ENCODE results near the gene ADA.

Gene ADA

DNA sequence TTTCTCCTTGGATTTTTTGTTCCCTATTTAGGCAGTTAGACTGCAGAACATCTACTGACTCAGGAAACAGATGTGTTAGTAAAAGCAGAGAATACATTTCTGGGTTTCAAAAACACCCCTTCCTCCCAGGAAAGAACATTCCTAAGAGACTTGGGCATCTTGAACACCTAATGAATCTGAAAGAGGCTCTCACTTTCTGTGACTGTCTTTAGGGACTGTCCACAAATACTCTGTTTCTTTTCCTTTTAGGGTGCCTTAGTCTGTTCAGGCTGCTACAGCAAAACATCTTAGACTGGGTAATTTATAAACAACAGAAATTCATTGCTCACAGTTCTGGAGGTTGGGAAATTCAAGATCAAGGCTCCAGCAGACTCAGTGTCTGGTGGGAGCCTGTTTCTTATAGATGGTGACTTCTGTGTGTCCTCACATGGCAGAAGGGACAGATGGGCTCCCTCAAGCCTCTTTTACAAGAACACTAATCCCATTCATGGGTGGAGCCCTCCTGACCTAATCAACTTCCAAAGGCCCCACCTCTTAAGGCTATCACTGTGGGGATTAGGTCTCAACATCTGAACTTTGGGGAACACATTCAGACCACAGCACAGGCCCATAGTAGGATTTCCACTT lies 44.3 kb upstream of the ADA start:
- Histone ChIP-seq H3K4me3 (IDR thresholded peaks at IDR 0.05; ENCODE audit: insufficient read depth, low read depth, low read length) (no peak overlapping the region), H3K4me2 (no peak overlapping the region; the same call in 1 of the 2 replicates), H3K79me2 (ENCODE audit: insufficient read depth, low read depth) (no peaks in the 10 kb centered on the region), H2AFZ (ENCODE audit: low read depth) (no peak overlapping the region), H3K27ac (no peak overlapping the region), H3K27me3 (ENCODE audit: insufficient read depth, low read depth) (peaks cover 93% of the 10 kb centered on the region), H3K36me3 (ENCODE audit: insufficient read depth) (no peaks in the 10 kb centered on the region), H4K20me1 (ENCODE audit: insufficient read depth) (no peaks in the 10 kb centered on the region), H3K9ac (no peak overlapping the region), H3K4me1 (ENCODE audit: low read depth, poor library complexity, severe bottlenecking) (peaks cover 10% of the 10 kb centered on the region)
- TF ChIP-seq, protein P1, sequence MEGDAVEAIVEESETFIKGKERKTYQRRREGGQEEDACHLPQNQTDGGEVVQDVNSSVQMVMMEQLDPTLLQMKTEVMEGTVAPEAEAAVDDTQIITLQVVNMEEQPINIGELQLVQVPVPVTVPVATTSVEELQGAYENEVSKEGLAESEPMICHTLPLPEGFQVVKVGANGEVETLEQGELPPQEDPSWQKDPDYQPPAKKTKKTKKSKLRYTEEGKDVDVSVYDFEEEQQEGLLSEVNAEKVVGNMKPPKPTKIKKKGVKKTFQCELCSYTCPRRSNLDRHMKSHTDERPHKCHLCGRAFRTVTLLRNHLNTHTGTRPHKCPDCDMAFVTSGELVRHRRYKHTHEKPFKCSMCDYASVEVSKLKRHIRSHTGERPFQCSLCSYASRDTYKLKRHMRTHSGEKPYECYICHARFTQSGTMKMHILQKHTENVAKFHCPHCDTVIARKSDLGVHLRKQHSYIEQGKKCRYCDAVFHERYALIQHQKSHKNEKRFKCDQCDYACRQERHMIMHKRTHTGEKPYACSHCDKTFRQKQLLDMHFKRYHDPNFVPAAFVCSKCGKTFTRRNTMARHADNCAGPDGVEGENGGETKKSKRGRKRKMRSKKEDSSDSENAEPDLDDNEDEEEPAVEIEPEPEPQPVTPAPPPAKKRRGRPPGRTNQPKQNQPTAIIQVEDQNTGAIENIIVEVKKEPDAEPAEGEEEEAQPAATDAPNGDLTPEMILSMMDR (conservative IDR thresholded peaks at IDR 0.05; ENCODE audit: low read depth, low read length): no peak

- H3K27ac ChIP-seq: no peak overlapping the region
- no peaks in the 10 kb centered on the region for H3K79me2 ChIP-seq (ENCODE audit: insufficient read depth, low read depth)
- H2AFZ ChIP-seq (ENCODE audit: low read depth): no peak overlapping the region
- no peaks in the 10 kb centered on the region for H3K36me3 ChIP-seq (ENCODE audit: insufficient read depth)
- peaks cover 91% of the 10 kb centered on the region for H3K27me3 ChIP-seq (ENCODE audit: insufficient read depth, low read depth)
- no peaks in the 10 kb centered on the region for H4K20me1 ChIP-seq (ENCODE audit: insufficient read depth)
- H3K9ac ChIP-seq: no peak overlapping the region
- H3K4me1 ChIP-seq (ENCODE audit: low read depth, poor library complexity, severe bottlenecking): peaks cover 10% of the 10 kb centered on the region
- H3K4me3 ChIP-seq (IDR thresholded peaks at IDR 0.05; ENCODE audit: insufficient read depth, low read depth, low read length): no peak overlapping the region
- TF ChIP-seq, protein P1 (conservative IDR thresholded peaks at IDR 0.05; ENCODE audit: low read depth, low read length): no peak
- H3K4me2 ChIP-seq: no peak overlapping the region; the same call in 1 of the 2 replicates
These were observed 43.8 kb upstream of the ADA start for GRCh38 chr20:44695295-44695673.

- Histone ChIP-seq H3K79me2 (ENCODE audit: insufficient read depth, low read depth) (no peaks in the 10 kb centered on the region), H3K27me3 (ENCODE audit: insufficient read depth, low read depth) (peaks cover 89% of the 10 kb centered on the region), H3K36me3 (ENCODE audit: insufficient read depth) (no peaks in the 10 kb centered on the region), H3K4me3 (IDR thresholded peaks at IDR 0.05; ENCODE audit: insufficient read depth, low read depth, low read length) (no peak overlapping the region), H4K20me1 (ENCODE audit: insufficient read depth) (no peaks in the 10 kb centered on the region), H2AFZ (ENCODE audit: low read depth) (no peak overlapping the region), H3K27ac (no peak overlapping the region), H3K9ac (no peak overlapping the region), H3K4me1 (ENCODE audit: low read depth, poor library complexity, severe bottlenecking) (peaks cover 10% of the 10 kb centered on the region), H3K4me2 (no peak overlapping the region)
- TF ChIP-seq, protein P1 (conservative IDR thresholded peaks at IDR 0.05; ENCODE audit: low read depth, low read length): no peak
These were observed 42.7 kb upstream of the ADA start for GRCh38 chr20:44694159-44694558.

DNA sequence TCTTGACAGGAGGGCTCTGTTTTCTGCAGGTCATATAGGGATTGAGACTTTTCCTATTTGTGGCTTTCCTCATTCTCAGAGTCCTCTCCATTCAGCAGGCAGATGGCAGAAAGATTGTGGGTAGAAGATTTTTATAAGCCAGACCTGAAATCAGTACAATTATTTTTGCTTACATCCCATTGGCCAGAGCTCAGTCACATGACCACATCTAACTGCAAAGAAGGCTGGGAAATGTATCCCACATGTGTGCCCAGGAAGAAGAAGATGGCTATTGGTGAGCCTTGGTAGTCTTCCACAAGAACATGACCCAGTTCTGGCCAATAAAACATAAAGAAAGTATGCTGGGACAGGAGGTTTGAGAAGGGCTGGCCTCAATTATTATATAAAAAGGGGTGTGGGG lies 42.1 kb upstream of the ADA start:
- Histone ChIP-seq H3K79me2 (ENCODE audit: insufficient read depth, low read depth) (no peaks in the 10 kb centered on the region), H3K36me3 (ENCODE audit: insufficient read depth) (no peaks in the 10 kb centered on the region), H3K27me3 (ENCODE audit: insufficient read depth, low read depth) (peaks cover 85% of the 10 kb centered on the region), H3K4me3 (IDR thresholded peaks at IDR 0.05; ENCODE audit: insufficient read depth, low read depth, low read length) (no peak overlapping the region), H2AFZ (ENCODE audit: low read depth) (no peak overlapping the region), H4K20me1 (ENCODE audit: insufficient read depth) (no peaks in the 10 kb centered on the region), H3K27ac (no peak overlapping the region), H3K4me1 (ENCODE audit: low read depth, poor library complexity, severe bottlenecking) (peaks cover 10% of the 10 kb centered on the region), H3K4me2 (no peak overlapping the region), H3K9ac (no peak overlapping the region)
- TF ChIP-seq, protein P1 (conservative IDR thresholded peaks at IDR 0.05; ENCODE audit: low read depth, low read length): no peak

Measured in KMS-11 (cell line).